ENCODE results near the gene NOCT. TPM values are rescaled to one million over a fixed set of nuclear protein-coding genes. Genes with fewer than 3 reads are reported as not detected.

NOCT gene
- total RNA-seq, 1 experiment from 2014 or later, result 17.1 TPM

- TF ChIP-seq CTCF (IDR thresholded peaks at IDR 0.05) (no peak), TCF7L2 (IDR thresholded peaks at IDR 0.05; ENCODE audit: low read depth, low read length) (no peak), SIN3A (IDR thresholded peaks at IDR 0.05; ENCODE audit: borderline replicate concordance, insufficient read depth, low read depth, low read length) (no peak), POLR2AphosphoS5 (IDR thresholded peaks at IDR 0.05; ENCODE audit: low read depth, low read length) (no peak), REST (IDR thresholded peaks at IDR 0.05; ENCODE audit: insufficient read depth in 1 of 2, low read depth in 2 of 2, low read length in 1 of 2) (no peak)
- no peak for DNase-seq (ENCODE audit: low read depth, low spot score)
- no peaks in the 10 kb centered on the region for H3K4me1 ChIP-seq (ENCODE audit: control insufficient read depth, insufficient read depth, low read length)
- ATAC-seq, result no peak
- no peak overlapping the region for H3K4me3 ChIP-seq (ENCODE audit: low read depth in 2 of 2, low read length in 2 of 2)
- in situ Hi-C loops (cut with HindIII; ENCODE audit: low pct_unique_long_range_greater_than_20kb, low sequenced_read_pairs) (no loop called here), intact Hi-C loops (cut with micrococcal nuclease; ENCODE audit: unreplicated experiment) (no loop called here)
- BruUV-seq (replicated peaks), result no TSS peak
- ChIA-PET POLR2A (no interaction called here), CTCF (no interaction called here)
- no peaks in the 10 kb centered on the region for H3K36me3 ChIP-seq (ENCODE audit: control insufficient read depth, insufficient read depth, low read length)
- no peak overlapping the region for H3K27ac ChIP-seq (ENCODE audit: low read length)
- H3K9me3 ChIP-seq (ENCODE audit: control insufficient read depth, insufficient read depth, low read depth, low read length), result no peaks in the 10 kb centered on the region
- H3K27me3 ChIP-seq (ENCODE audit: control insufficient read depth, insufficient read depth, low read length), result no peaks in the 10 kb centered on the region
Observed at GRCh38 chr4:138976526-138976925, 39.1 kb upstream of the NOCT start.

- no peak for DNase-seq (ENCODE audit: low read depth, low spot score)
- no peak for TF ChIP-seq TCF7L2 (IDR thresholded peaks at IDR 0.05; ENCODE audit: low read depth, low read length)
- no peak for TF ChIP-seq REST (IDR thresholded peaks at IDR 0.05; ENCODE audit: insufficient read depth in 1 of 2, low read depth in 2 of 2, low read length in 1 of 2)
- no peak for TF ChIP-seq POLR2AphosphoS5 (IDR thresholded peaks at IDR 0.05; ENCODE audit: low read depth, low read length)
- TF ChIP-seq SIN3A (IDR thresholded peaks at IDR 0.05; ENCODE audit: borderline replicate concordance, insufficient read depth, low read depth, low read length), result no peak
- no peak for TF ChIP-seq CTCF (IDR thresholded peaks at IDR 0.05)
- Histone ChIP-seq H3K36me3 (ENCODE audit: control insufficient read depth, insufficient read depth, low read length) (no peaks in the 10 kb centered on the region), H3K27ac (ENCODE audit: low read length) (no peak overlapping the region), H3K4me3 (ENCODE audit: low read depth in 2 of 2, low read length in 2 of 2) (no peak overlapping the region), H3K27me3 (ENCODE audit: control insufficient read depth, insufficient read depth, low read length) (no peaks in the 10 kb centered on the region), H3K4me1 (ENCODE audit: control insufficient read depth, insufficient read depth, low read length) (peaks cover 3% of the 10 kb centered on the region; the same call in 1 of the 2 replicates), H3K9me3 (ENCODE audit: control insufficient read depth, insufficient read depth, low read depth, low read length) (no peaks in the 10 kb centered on the region)
- ATAC-seq, result no peak
- in situ Hi-C loops (cut with HindIII; ENCODE audit: low pct_unique_long_range_greater_than_20kb, low sequenced_read_pairs), result no loop called here
- intact Hi-C loops (cut with micrococcal nuclease; ENCODE audit: unreplicated experiment), result no loop called here
- ChIA-PET POLR2A (no interaction called here), CTCF (no interaction called here)
- no TSS peak for BruUV-seq (replicated peaks)
Observed at GRCh38 chr4:138977524-138977923, 38.1 kb upstream of the NOCT start.

Measured in Panc1 (cell line).